Umbilical cord (tissue), 2 donors: Measurements from ENCODE around the gene OR4C5. TPM values are rescaled to one million over a fixed set of nuclear protein-coding genes. Genes with fewer than 3 reads are reported as not detected.
"Not testable (repeated sequence)": the region's sequence is repeated elsewhere in the genome, so short reads cannot be mapped to it uniquely, and the experiment has no call there.

Source experiments
- DNase-seq: peaks from one replicate; pipeline ENCODE4 v3.0.0-alpha.2; 2015; ENCODE audit warnings: low spot score
- total RNA-seq: library from RNA; depleted of rRNA; stranded (reverse); fragments of >200 nt; gene quantifications from one replicate; pipeline ENCODE4 v1.2.3, GENCODE V29; 2014; ENCODE audit warnings: low replicate concordance; ENCODE audit not compliant: insufficient read depth

OR4C5 gene
- total RNA-seq: 3.1 TPM

DNA sequence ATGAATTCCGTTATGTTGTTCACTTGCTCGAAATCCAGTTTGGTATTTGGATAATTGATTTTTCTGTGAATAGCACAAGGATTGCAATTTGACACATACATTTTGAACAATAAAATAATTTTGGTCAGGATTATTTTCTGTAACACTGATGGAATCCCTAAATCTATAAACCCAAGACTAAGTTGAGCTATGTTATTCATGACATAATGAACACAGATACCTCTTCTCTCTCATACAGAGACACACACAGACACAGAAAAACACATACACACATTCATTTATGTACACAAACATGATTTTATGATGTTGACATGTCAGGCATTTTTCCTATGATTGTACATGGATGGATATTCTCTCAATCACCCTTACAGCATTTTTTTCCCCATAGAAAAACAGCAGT lies at the start of gene OR4C5:
Gene OR4C5, minus strand, starts transcription at position 101 of the 400 bp plus-strand sequence. Its CDS starts 0 bp downstream, at position 101.
- DNase-seq: no peak

GRCh38 chr11:48384670-48385069 lies 18.4 kb upstream of the OR4C5 start:
- DNase-seq: no peak

GRCh38 chr11:48384151-48384550 lies 17.9 kb upstream of the OR4C5 start:
- DNase-seq: not testable (repeated sequence)

GRCh38 chr11:48361289-48361688 lies 5.0 kb downstream of the OR4C5 start:
- DNase-seq: not testable (repeated sequence)

GRCh38 chr11:48354677-48355076 lies 11.6 kb downstream of the OR4C5 start:
- DNase-seq: no peak

GRCh38 chr11:48354013-48354412 lies 12.3 kb downstream of the OR4C5 start:
- DNase-seq: no peak

GRCh38 chr11:48346286-48346685 lies 20.0 kb downstream of the OR4C5 start:
- not testable (repeated sequence) for DNase-seq

GRCh38 chr11:48342505-48342904 lies 23.8 kb downstream of the OR4C5 start:
- not testable (repeated sequence) for DNase-seq

DNA sequence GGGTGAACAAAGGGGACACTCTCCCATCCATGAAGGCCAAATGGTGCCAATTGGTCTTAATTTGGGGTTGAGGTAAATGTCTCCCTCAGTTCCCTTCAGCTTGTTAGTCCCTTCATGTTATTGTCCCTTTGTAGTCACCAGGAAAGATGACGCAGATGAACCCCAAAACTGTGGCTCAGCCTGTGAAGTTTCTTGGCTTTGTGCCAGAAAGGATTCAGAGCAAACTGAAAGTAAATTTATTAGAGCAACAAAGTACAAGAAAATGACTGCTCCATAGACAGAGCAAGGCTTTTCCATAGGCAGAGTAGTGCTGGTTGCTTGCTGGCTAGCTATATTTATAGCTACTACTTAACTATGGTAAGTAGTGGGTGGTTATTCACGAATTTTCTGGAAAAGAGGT lies 24.8 kb downstream of the OR4C5 start:
- no peak for DNase-seq

DNA sequence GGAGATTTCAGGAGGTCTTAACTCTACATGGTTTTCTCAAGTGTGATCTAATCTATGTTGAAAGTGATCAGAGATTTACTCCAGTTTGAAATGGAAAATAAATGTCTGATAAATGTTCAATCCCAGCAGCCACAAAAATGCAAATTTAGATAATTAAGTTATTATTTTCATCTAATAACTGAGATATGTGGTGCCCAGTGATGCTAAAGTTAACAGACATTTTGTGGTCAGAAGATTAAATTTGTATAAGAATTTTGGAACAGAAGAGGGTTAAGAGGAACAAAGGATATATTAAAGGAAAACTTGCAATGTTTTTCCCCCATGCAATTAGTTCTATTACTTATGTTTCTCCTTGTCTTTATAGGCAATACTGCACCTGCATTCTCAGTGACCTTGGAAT lies 41.6 kb downstream of the OR4C5 start, which contains the start of gene OR4C3:
Gene OR4C3, plus strand, starts transcription at position 301 of the 400 bp plus-strand sequence. CDS start 102 bp downstream, outside the sequence.
- DNase-seq: not testable (repeated sequence)

GRCh38 chr11:48319813-48320212 lies 46.5 kb downstream of the OR4C5 start:
- not testable (repeated sequence) for DNase-seq

Other genes starting within 250 kb of the OR4C5 start
- not detected for gene OR4B1, start 149.7 kb downstream of the OR4C5 start, total RNA-seq
- gene OR4X2, start 121.4 kb downstream of the OR4C5 start, total RNA-seq: not detected
- 5.1 TPM for gene OR4X1, start 102.6 kb downstream of the OR4C5 start, total RNA-seq
- gene OR4S1, start 60.2 kb downstream of the OR4C5 start, total RNA-seq: not detected
- 15.2 TPM for gene OR4C3, start 41.5 kb downstream of the OR4C5 start, total RNA-seq
- 9.4 TPM for gene OR4A47, start 122.3 kb upstream of the OR4C5 start, total RNA-seq